ENCODE measurements around the gene TFR2.

TFR2 gene

GRCh38 chr7:100654908-100655831, 13.8 kb upstream of the TFR2 start:
- no peak for FAIRE-seq

DNA sequence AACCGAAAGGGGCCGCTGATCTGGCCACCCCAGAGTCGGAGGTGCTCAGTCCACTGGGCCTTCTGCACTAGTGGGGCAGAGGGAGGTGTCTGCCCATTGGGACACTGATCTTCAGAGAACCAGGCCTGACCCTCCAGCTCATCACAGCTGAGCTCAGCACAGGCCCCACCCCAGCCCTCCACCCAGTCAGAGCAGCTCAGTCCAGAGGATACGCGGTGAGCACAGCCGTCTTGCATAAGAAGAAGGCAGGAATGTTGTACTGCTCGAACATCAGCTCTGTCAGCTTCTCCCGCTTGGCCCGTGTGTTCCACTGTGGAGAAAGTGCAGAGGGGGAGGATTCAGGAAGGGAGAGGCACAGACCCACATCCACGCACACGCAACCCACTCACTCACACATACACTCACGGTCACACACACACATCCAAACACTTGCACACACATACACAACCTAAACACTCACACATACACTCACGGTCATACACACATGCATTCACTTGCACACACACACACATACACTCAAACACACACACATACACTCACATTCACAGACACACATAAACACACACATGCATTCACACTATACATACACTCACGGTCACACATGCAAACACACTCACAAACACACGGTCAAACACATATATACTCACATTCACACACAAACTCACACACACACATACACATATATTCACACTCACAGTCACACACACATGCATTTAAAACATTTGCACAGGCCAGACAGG, 8.6 kb upstream of the TFR2 start:
- FAIRE-seq: no peak

DNA sequence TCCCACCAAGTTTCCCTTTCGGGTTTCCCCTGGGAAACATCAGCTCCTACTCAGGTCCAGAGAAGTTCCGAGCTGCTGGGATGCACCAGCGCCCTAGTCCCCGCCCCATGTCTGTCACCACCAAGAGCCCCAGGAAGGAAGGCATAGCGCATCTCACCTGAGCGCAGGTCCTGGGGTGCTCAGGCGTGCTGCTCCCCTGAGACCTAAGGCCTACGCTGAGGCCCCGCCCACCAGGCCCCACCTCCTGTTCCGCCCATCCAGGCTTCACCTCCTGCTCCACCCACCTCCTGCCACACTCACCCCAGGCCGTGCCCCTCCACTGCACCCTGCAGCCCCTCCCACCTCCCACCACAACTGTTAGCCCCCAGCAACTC, 1.2 kb upstream of the TFR2 start:
- FAIRE-seq: no peak

GRCh38 chr7:100641860-100642533, 645 bp upstream of the TFR2 start:
- FAIRE-seq: no peak

DNA sequence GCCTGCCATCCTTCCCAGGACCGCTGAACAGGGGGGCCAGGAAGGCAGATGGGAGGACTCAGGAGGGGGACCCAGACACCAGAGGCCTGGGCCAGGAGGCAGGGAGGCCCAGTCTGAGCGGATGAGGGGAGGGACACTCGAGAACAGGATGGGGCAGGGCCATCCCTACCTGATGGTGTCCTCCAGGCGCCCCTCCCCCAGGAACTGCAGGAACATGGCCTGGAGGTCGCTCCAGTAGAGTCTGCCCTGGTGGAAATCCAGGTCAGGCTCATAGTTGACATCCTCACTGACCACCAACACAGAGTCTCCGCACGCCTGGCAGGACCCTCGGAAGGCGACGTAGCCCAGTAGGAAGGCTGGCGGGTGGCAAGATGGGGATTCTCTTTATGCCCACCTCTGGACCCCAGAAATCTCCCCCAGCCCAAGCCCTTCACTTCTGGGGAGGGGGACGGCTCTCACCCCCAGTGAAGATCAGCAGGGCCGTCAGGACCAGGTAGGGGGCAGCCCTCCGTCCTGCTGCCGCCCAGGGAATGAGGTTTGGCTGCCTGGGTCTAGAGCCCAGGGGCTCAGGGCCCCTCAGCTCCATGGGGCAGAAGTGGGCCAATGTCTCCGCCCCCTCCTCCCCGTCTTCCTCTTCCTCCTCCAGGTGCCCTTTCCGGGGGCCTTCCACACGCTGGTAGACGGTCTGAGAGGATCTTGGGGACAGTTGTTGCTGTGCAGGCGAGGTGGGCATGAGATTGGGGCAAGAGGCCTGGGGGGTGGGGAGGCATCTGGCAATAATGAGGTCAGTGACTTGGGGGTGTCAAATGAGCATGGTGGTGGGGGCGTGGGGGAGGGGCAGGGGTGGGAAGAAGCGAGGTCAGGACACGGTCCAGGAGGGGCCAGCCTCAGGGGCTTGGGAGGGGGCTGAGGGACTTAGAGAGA, 573 bp downstream of the TFR2 start:
- FAIRE-seq: no peak

- no peak for FAIRE-seq
Measured at GRCh38 chr7:100639995-100640516, 1.3 kb downstream of the TFR2 start.

GRCh38 chr7:100632951-100633717, 8.2 kb downstream of the TFR2 start:
- no peak for FAIRE-seq

DNA sequence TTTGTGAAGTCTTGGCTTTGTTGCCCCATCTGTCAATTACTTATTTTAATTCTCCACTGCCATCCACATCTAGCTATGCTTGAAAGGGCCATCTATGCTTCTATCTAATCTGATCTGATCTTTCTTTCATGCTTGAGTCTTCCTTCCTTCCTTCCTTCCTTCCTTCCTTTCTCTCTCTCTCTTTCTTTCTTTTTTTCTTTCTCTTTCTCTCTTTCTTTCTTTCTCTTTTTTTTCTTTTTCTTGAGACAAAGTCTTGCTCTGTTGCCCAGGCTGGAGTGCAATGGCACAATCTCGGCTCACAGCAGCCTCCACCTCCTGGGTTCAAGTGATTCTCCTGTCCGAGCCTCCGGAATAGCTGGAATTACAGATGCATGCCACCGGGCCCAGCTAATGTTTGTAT, 11.3 kb downstream of the TFR2 start:
- FAIRE-seq: no peak

- FAIRE-seq: no peak
Measured at GRCh38 chr7:100629117-100629716, 12.1 kb downstream of the TFR2 start.

GRCh38 chr7:100627238-100627549, 14.2 kb downstream of the TFR2 start:
- FAIRE-seq: no peak

DNA sequence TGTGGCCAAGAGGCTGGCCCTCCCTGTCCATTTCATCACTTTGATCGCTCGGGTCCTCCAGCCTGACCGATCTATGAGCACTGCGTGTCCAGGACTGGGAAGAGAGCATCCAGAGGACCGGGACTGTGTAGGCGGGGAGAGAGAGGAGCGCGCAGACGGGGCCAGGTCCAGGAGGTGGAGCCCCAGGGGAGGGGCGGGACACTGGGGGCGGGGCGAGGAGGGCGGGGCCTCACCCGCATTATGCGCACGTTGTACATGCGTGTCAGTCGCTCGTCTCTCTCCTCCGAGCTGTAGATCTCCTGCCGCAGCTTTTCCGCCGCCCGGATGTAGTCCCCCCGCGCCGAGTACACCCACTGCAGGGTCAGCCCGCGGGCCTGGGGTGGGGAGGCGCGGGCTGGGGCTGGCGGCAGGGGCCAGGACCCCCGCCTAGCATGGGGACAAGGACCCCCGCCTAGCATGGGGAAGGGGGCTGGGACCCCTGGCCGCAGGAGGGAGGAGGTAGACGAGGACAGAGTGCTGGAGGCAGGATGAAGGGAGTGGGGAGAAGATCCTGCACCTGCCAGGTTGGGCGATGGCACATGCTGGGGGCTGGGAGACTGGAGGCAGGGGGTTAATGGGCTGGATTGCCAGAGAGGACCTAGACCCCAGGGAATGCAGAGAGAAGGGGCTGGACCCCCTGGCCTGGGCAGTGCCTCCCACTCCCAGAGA, 14.7 kb downstream of the TFR2 start:
- no peak for FAIRE-seq

GRCh38 chr7:100626055-100626454, 15.3 kb downstream of the TFR2 start:
- FAIRE-seq: no peak

GRCh38 chr7:100623951-100624824, 17.2 kb downstream of the TFR2 start:
- FAIRE-seq: no peak

DNA sequence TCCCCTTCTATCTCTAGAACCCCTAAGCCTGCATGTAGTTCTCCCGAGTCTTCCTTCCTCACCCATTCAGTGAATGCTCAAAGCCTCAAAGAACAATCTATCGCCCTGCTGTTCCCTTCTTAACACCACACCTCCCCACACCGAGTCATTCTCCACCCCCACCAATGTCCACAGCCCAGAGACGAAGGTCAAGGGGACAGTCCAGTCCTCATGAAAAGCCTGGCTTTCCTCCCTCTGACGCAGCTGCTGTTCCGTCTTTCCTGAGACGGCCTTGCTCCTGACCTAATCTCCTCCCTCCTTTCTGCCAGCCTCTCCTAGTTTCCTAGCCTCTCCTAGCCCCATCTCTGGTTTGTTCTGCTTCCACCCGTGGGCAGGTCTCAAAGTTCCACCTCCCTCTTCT, 19.8 kb downstream of the TFR2 start:
- FAIRE-seq: no peak

- no peak for FAIRE-seq
Measured at GRCh38 chr7:100620804-100621203, 20.5 kb downstream of the TFR2 start.

DNA sequence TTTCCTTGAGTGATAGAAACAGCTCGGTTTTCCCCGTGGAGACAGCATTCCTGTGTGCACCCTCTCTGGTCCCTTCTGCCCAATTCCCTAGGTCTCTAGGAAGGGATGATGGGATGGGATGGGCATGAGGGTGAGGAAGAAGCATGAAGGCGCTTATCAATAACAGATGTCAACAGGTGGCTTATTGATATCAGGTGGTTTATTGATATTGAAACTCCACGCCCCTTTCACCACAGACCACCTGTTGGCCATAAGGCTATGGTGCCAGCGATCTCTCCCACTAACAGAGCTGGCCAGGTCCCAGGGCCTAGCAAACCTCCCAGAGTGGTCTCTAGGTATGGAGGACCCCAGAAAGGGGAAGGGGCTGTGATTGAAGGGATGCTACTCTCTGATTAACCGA, 21.1 kb downstream of the TFR2 start:
- FAIRE-seq: no peak

- FAIRE-seq: no peak
Measured at GRCh38 chr7:100614308-100614861, 27.0 kb downstream of the TFR2 start.

DNA sequence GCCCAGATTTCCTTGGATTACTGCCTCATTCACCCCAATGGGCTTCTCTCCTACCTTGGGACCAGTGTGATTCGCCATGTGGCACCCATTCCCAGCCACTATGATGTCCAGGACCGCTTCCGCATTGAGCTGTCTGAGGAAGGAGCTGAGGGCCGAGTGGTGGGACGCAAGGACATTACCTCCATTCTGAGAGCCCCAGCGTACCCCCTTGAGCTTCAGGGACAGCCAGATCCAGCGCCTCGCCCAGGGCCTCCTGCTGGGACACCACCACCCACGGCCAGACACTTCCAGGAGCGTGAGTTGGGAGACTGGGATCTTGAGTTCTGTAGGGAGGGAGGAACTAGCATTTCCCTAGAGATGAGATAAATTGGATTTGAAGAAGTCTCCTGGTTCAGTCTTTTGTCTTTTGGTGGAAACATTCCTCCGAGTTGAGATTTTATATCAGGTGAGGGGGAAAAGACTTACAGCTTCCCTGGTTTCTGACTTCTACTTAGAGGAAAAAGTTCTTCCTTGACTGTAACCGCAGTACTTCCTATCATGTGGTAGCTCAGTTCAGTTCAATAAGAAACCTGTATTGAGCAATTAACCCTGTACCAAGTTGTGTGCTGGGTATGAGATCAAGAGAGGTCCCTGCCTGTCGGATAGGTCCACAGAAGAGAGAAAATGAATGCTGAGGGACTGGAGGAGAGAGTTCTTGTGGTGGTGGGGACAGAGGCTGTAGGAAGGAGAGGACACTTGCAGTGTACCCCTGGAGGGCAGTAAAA, 27.8 kb downstream of the TFR2 start:
- no peak for FAIRE-seq
